MM.1S (cell line): ENCODE measurements around the gene HNF1A.

ENCODE experiments used
- CTCF ChIP-seq: fragments of 300-600 bp; sonication (generic); IDR thresholded peaks from 2 replicates; pipeline ENCODE4 v1.5.1; 2016; ENCODE audit warnings: antibody characterized with exemption, low read length, mixed read lengths
- EZH2 ChIP-seq: fragments of 300-600 bp; sonication (generic); optimal IDR thresholded peaks from 2 replicates; pipeline ENCODE3; 2017; ENCODE audit warnings: low read depth, mild to moderate bottlenecking, antibody characterized with exemption, low read length, mixed read lengths

DNA sequence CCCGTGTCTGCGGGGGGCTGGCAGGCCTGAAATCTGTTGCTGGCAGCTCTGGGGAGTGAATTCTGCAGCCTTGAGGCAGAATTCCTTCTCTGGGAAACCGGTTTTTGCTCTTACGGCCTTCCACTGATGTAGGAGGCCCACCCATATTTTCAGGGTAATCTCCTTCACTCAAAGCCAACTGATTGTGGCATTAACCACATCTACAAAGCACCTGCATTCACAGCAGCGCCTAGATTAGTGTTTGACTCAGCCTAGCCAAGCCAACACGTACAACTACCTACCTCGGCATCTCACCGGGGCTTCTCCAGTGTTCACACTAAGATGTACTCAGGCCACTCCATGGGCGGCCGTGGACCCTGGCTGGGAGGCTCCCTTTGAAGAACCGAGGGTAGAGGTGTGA is 22.2 kb downstream of the HNF1A start:
- no peak for TF ChIP-seq CTCF
- TF ChIP-seq EZH2 = no peak
